Activated naive CD4-positive, alpha-beta T cell treated with anti-CD3 and anti-CD28 coated beads for 36 hours (primary cell): ENCODE results near the gene RYR2. TPM values are rescaled to one million over a fixed set of nuclear protein-coding genes. Genes with fewer than 3 reads are reported as not detected.

Source experiments
- CTCF ChIA-PET: fragments of 350-600 bp; sonication (Branson Sonifier 250); formaldehyde crosslinking; loops from one replicate; lab custom pipeline; 2021; ENCODE audit warnings: antibody characterized with exemption; lab: Charles Lee
- DNase-seq: peaks from one replicate; pipeline ENCODE4 v3.0.0-alpha.2; 2020
- H3K27ac Mint-ChIP-seq: one replicate; pipeline ENCODE4 v1.8.0; 2021; ENCODE audit warnings: mild to moderate bottlenecking, mixed read lengths
- H3K27me3 Mint-ChIP-seq: one replicate; pipeline ENCODE4 v1.8.0; 2021; ENCODE audit warnings: low read depth, mixed read lengths
- H3K36me3 Mint-ChIP-seq: one replicate; pipeline ENCODE4 v1.8.0; 2021; ENCODE audit warnings: low read depth, mixed read lengths
- H3K4me1 Mint-ChIP-seq: one replicate; pipeline ENCODE4 v1.8.0; 2021; ENCODE audit warnings: low read depth, mixed read lengths
- H3K4me3 Mint-ChIP-seq: one replicate; pipeline ENCODE4 v1.8.0; 2021; ENCODE audit warnings: mild to moderate bottlenecking, moderate library complexity, mixed read lengths
- H3K9me3 Mint-ChIP-seq: one replicate; pipeline ENCODE4 v1.8.0; 2021; ENCODE audit warnings: mixed read lengths
- intact Hi-C: fragments of 100-400 bp; cut with micrococcal nuclease; formaldehyde crosslinking; loops from one replicate; pipeline ENCODE4 v1.15.1; 2023
- total RNA-seq, 2 experiments: library from RNA; stranded (reverse); gene quantifications; one replicate each; pipeline ENCODE4 v1.2.3, GENCODE V29; 2021

Gene RYR2
- total RNA-seq, 2 experiments from 2014 or later, result not detected

DNA sequence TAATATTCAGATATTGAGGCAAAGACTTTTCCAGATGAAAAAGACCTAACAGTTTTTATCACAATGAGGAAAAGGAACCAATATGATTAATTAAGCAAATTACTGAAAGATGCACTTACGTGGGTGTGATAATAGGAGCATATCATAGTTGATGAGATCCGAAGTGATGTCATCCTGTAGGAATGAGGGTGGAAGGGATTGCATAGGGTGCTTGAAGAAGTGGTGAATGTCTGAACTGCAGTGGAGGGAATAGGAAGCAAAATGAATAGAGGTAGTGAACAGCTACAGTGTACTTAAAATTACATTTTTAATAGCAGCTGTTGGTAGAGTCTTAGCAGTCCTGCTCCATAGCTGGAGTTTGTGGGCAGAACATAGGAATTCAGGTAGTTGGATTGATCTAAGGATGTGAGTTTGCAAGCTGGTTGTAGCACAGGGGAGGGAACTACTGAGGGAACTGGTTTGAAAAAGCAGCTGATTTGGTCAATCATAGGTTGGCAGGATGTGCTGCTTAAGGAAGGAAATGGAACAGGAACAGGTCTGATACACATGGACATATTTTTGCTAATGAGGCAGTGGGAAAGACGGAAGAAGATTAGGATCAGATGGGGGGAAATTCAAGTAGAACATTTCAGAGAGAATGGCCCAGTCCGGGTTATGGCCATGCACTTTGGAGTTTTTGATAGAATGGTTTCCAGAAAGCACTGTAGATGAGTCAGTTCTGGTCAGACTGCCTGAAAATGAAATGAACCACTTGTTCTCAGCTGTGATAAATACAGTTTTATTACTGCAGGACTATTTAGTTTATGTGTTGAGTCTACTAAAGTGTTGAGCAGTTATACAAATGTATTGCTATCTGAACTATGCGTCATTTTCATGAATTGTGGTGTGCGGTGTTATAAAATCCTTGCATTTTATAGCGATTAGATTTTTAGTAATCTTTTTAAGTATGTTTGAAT is 155.8 kb downstream of the RYR2 start:
- H3K9me3 Mint-ChIP-seq, result no peaks in the 10 kb centered on the region
- no peak overlapping the region for H3K4me3 Mint-ChIP-seq
- DNase-seq, result no peak
- H3K27ac Mint-ChIP-seq, result no peak overlapping the region
- intact Hi-C loops, result no loop called here
- H3K36me3 Mint-ChIP-seq, result no peaks in the 10 kb centered on the region
- CTCF ChIA-PET, result no interaction called here
- peaks cover 6% of the 10 kb centered on the region for H3K27me3 Mint-ChIP-seq
- no peaks in the 10 kb centered on the region for H3K4me1 Mint-ChIP-seq

DNA sequence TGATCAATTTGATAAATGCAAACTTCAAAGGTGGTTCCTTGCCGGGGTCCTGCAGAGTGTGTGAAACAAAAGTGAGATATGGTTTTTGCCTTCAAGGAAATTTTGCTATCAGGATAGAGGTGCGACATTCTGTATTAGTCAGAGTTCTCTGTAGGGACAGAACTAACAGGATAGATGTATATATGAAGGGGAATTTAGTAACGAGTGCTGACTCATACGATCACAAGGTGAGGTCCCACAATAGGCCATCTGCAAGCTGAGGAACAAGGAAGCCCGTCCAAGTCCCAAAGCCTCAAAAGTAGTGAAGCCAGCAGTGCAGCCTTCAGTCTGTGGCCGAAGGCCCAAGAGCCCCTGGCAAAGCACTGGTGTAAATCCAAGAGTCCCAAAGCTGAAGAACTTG is 157.0 kb downstream of the RYR2 start:
- H3K27me3 Mint-ChIP-seq, result peaks cover 6% of the 10 kb centered on the region
- H3K4me3 Mint-ChIP-seq, result no peak overlapping the region
- no peaks in the 10 kb centered on the region for H3K4me1 Mint-ChIP-seq
- H3K27ac Mint-ChIP-seq, result no peak overlapping the region
- no peaks in the 10 kb centered on the region for H3K36me3 Mint-ChIP-seq
- no peak for DNase-seq
- H3K9me3 Mint-ChIP-seq, result no peaks in the 10 kb centered on the region
- CTCF ChIA-PET, result no interaction called here
- intact Hi-C loops, result no loop called here

DNA sequence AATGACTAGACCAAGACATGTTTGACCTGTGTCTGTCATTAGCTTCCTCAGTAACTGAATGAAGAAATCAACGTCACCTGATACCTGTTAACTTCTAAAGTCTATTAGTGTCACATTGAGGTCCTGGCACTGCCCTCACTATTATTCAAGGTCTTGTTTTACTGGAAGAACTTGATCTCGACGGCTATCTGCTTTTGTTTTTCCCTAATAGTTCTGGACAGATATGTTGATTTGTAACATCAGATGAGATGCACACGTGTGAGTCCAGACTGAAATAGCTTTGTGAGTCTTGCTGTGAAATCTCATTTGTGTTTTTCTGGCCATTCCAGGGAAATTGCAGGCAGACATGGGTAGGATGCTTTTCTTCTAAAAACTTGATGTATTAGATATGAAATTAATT is 159.2 kb downstream of the RYR2 start:
- no peaks in the 10 kb centered on the region for H3K4me1 Mint-ChIP-seq
- no peak overlapping the region for H3K27ac Mint-ChIP-seq
- intact Hi-C loops, result no loop called here
- no peak overlapping the region for H3K4me3 Mint-ChIP-seq
- no peaks in the 10 kb centered on the region for H3K9me3 Mint-ChIP-seq
- H3K36me3 Mint-ChIP-seq, result no peaks in the 10 kb centered on the region
- DNase-seq, result no peak
- H3K27me3 Mint-ChIP-seq, result peaks cover 6% of the 10 kb centered on the region
- CTCF ChIA-PET, result no interaction called here

DNA sequence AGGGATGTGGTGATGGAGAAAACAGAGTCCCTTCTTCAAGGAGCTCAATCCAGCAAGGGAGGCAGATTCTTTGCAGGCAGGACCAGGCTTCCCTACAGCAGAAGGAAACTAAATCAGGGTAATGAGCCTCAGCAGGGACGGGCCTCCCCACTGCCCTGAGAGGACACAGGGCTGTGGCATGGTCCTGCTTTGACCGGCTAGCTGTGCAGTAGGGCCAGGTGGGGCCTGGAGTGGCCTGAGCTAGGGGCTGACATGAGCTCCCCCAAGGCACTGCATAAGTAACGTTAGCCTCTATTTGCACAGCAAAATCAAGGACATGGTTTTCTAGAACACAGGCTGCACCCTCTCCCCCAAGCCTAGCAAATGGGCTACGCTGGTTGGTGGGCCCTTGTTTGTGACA is 162.9 kb downstream of the RYR2 start:
- H3K9me3 Mint-ChIP-seq, result no peaks in the 10 kb centered on the region
- no peaks in the 10 kb centered on the region for H3K27me3 Mint-ChIP-seq
- CTCF ChIA-PET, result no interaction called here
- H3K36me3 Mint-ChIP-seq, result no peaks in the 10 kb centered on the region
- H3K27ac Mint-ChIP-seq, result no peak overlapping the region
- H3K4me3 Mint-ChIP-seq, result no peak overlapping the region
- intact Hi-C loops, result no loop called here
- no peak for DNase-seq
- no peaks in the 10 kb centered on the region for H3K4me1 Mint-ChIP-seq

DNA sequence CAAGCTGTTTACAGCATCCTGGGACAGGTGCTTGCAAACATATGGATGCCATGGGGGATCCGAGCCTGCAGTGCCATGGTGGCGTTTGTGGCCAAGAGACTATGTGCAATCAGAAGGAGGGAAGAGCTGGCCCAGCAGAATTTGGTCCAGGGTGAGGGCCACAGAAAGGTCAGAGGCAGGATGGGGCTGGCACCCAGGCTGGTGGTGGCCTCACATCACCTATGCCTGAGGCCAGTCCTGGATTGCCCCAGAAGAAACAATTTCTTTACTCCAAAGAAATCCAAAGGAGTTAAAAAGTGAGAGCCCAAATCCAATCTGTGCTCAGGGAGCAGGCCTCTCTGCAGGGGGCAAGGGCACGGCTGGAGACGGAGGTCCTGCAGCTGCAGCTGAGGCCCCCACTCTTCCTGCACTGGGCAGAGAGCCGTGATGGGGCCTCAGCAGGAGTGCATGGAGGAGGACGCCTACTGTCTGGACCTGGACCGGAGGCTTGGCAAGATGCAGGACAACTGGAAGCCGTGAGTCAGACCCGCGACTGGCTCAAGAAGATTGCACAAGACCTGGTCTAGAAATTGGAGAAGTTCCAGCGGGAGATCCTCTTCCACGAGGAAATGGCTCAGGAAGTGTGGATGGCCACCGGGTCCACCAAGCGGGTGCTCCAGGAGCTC is 163.5 kb downstream of the RYR2 start:
- H3K9me3 Mint-ChIP-seq, result no peaks in the 10 kb centered on the region
- intact Hi-C loops, result no loop called here
- DNase-seq, result no peak
- no peaks in the 10 kb centered on the region for H3K27me3 Mint-ChIP-seq
- CTCF ChIA-PET, result no interaction called here
- H3K4me1 Mint-ChIP-seq, result no peaks in the 10 kb centered on the region
- H3K27ac Mint-ChIP-seq, result no peak overlapping the region
- H3K4me3 Mint-ChIP-seq, result no peak overlapping the region
- no peaks in the 10 kb centered on the region for H3K36me3 Mint-ChIP-seq

DNA sequence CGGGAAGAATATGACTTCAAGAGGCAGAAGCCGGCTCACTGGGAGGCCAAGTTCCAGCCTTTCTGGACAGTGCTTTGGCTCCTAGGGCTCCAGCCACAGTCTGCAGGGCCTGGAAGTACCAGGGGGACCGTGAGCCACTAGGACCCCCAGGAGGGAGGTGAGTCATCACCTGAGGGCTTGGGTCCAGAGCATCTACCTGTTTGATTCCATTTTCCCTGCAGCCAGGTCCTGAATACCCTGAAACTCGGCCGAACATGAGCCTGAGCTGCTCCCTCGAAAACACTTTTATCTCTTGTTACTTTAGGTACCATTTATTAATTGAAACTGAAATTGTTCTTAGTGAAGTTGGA is 164.1 kb downstream of the RYR2 start:
- Mint-ChIP-seq H3K4me3 (no peak overlapping the region), H3K36me3 (no peaks in the 10 kb centered on the region), H3K27me3 (no peaks in the 10 kb centered on the region), H3K4me1 (no peaks in the 10 kb centered on the region), H3K27ac (no peak overlapping the region), H3K9me3 (no peaks in the 10 kb centered on the region)
- intact Hi-C loops, result no loop called here
- DNase-seq, result no peak
- CTCF ChIA-PET, result no interaction called here

DNA sequence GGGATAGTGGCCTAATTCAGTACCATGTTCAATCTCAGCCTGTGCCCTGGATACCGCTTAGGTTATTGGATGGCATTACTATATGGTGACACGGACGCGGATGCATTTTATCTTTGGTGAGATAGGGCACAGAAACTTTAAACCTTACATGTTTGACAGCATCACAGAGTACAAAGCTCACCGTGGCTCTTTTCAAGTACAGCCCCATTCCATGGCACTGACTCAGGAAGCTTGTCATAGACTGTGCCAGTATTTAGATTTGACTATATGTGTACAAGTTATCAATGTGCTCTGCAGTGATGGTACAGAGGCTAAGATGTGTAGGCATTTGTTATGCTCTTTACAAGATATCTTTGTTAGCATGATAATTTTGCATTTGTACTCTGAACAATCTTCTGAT is 169.0 kb downstream of the RYR2 start:
- Mint-ChIP-seq H3K4me3 (no peak overlapping the region), H3K9me3 (no peaks in the 10 kb centered on the region), H3K27ac (no peak overlapping the region), H3K4me1 (no peaks in the 10 kb centered on the region), H3K27me3 (no peaks in the 10 kb centered on the region), H3K36me3 (no peaks in the 10 kb centered on the region)
- CTCF ChIA-PET, result no interaction called here
- intact Hi-C loops, result no loop called here
- no peak for DNase-seq

DNA sequence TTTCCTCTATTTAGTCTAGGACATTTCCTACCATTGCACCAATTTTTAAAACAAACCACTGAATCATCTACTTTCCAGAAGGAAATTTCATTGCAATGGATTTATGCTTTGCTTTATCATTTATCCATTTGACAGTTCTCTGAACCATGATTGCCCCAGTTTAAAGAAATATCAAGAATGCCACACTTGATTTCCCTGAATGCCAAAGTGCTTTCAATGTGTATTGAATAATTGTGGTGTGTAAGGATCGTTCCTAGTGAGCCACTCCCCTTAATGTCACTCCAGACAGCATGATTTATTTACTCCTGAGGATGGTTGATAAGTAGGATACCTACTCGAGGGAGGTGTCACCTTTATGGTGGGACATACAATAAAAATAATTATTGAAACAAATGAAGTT is 169.6 kb downstream of the RYR2 start:
- Mint-ChIP-seq H3K27me3 (no peaks in the 10 kb centered on the region), H3K4me1 (no peaks in the 10 kb centered on the region), H3K9me3 (no peaks in the 10 kb centered on the region), H3K27ac (no peak overlapping the region), H3K4me3 (no peak overlapping the region), H3K36me3 (no peaks in the 10 kb centered on the region)
- no peak for DNase-seq
- intact Hi-C loops, result no loop called here
- CTCF ChIA-PET, result no interaction called here

DNA sequence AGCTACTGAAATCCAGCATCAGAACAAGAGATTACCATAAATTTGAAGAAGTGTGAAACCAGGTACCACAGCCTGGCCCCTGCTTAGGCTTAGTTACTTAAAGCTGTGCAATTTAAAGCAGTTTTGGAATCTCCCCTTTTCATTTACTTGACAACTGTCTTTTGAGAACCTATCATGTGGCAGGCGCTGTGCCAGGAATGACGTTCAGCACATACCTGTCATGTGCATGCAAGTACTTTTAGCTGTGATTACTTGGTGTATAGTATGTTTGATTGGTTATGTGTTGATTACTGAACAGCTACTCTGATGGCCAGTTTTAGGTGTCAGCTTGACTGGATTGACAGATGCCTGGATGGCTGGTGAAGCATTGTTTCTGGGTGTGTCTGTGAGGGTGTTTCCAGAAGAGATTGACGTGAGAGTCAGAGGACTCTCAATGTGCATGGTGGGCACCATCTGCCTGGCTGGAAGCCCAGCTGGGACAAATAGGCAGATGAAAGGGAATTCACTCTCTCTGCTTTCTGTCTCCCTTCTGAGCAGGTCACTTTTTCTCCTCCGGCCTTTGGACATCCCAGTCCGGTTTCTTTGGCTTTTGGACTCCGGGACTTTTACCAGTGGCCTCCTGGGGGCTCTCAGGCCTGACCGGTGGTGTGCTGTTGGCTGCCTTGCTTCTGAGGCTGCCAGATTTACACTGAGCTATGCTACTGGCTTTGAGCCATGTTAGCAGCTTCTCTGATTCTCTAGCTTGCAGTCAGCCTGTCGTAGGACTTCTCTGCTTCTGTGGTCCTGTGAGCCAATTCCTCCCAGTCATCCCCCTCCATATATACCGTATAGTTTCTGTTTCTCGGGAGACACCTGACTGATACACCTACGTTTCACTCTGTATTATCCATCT is 178.0 kb downstream of the RYR2 start:
- H3K9me3 Mint-ChIP-seq, result no peaks in the 10 kb centered on the region
- no peaks in the 10 kb centered on the region for H3K36me3 Mint-ChIP-seq
- no peaks in the 10 kb centered on the region for H3K27me3 Mint-ChIP-seq
- CTCF ChIA-PET, result interaction anchor here (0.9 kb wide), 1 partner anchor 12 kb away, joined by 3 read pairs; no protein-coding TSS in a partner anchor
- no peaks in the 10 kb centered on the region for H3K4me1 Mint-ChIP-seq
- H3K27ac Mint-ChIP-seq, result no peak overlapping the region
- H3K4me3 Mint-ChIP-seq, result no peak overlapping the region
- intact Hi-C loops, result no loop called here
- DNase-seq, result no peak

DNA sequence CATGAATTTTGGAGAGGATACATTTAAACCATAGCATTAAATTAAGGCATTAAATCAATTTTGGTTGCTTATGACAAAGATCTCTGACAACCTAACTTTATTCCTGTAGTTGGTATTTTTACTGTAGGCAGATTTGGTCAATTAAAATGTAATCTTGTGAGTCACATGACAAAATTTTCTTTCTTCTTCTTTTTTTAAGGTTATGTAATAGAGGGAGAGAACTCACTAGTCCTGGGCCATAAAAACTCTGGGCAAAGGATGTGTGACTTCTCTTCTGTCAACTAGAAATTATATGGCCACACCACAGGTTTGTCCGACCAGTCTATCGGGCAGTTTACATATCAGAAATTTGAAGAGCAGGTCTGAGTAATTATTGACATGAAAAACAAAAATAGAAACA is 181.4 kb downstream of the RYR2 start:
- H3K4me1 Mint-ChIP-seq, result no peaks in the 10 kb centered on the region
- no peak for DNase-seq
- intact Hi-C loops, result no loop called here
- peaks cover 2% of the 10 kb centered on the region for H3K9me3 Mint-ChIP-seq
- no peaks in the 10 kb centered on the region for H3K36me3 Mint-ChIP-seq
- H3K27ac Mint-ChIP-seq, result no peak overlapping the region
- no peaks in the 10 kb centered on the region for H3K27me3 Mint-ChIP-seq
- CTCF ChIA-PET, result no interaction called here
- no peak overlapping the region for H3K4me3 Mint-ChIP-seq

DNA sequence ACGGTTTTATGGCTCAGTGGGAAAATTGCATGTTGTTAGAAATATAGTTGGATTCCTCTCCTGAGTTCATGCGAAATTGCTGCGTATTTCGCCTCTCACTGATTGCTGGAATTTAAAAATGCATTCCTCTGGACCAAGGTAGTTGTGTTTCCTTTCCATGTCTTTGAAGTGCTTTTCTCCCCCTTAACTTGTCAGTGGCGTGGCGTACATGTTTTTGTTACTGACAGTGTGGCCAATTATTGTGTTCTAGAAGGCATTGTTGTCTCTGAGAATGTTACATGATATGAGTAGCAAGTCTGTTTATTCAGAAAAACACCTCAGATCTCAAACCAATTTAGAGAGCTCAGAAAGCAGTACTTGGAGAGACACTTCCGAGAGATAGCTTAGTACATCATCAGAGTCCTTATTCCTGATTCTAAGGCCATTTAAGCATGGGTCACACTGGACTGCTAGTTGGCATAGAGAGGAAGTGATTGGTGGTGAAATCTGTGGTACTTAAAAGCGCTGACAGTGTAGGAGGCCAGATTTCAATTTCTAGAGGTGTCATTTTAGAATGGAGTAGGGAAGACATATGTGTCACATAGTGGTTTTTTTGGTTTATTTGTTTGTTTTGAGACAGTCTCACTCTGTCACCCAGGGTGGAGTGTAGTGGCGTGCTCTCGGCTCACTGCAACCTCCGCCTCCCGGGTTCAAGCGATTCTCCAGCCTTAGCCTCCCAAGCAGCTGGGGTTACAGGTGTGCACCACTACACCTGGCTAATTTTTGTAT is 184.4 kb downstream of the RYR2 start:
- H3K27me3 Mint-ChIP-seq, result no peaks in the 10 kb centered on the region
- H3K4me1 Mint-ChIP-seq, result no peaks in the 10 kb centered on the region
- H3K36me3 Mint-ChIP-seq, result no peaks in the 10 kb centered on the region
- peaks cover 2% of the 10 kb centered on the region for H3K9me3 Mint-ChIP-seq
- H3K4me3 Mint-ChIP-seq, result no peak overlapping the region
- intact Hi-C loops, result no loop called here
- no peak overlapping the region for H3K27ac Mint-ChIP-seq
- CTCF ChIA-PET, result no interaction called here
- DNase-seq, result no peak

DNA sequence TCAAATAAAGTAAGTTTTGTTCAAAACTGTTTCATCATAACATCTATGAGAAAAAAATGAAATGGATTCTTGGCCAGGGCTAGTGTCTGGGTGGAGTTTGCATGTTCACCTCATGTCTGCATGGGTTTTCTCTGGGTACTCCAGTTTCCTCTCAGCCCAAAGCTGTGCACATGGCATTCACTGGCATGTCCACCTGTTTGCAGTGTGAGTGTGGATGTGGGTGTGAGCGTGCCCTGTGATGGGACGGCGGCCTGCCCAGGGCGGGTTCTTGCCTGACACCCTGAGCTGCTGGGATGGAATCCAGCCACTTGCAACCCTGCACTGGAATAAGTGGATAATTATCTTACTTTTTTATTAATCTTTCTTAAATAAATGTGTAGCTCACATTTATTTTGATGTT is 185.5 kb downstream of the RYR2 start:
- intact Hi-C loops, result no loop called here
- H3K9me3 Mint-ChIP-seq, result peaks cover 2% of the 10 kb centered on the region
- CTCF ChIA-PET, result no interaction called here
- no peaks in the 10 kb centered on the region for H3K27me3 Mint-ChIP-seq
- H3K4me1 Mint-ChIP-seq, result no peaks in the 10 kb centered on the region
- no peak overlapping the region for H3K4me3 Mint-ChIP-seq
- no peak overlapping the region for H3K27ac Mint-ChIP-seq
- DNase-seq, result no peak
- H3K36me3 Mint-ChIP-seq, result no peaks in the 10 kb centered on the region
